HG02840 (cell line): ENCODE data around the gene SWAP70.
A peak's percentile ranks its signal among the peaks of the same experiment; 100 is the strongest.
"Not testable (repeated sequence)": the region's sequence is repeated elsewhere in the genome, so short reads cannot be mapped to it uniquely, and the experiment has no call there.

Experiments used
- ATAC-seq: cut with Tn5 transposase; IDR thresholded peaks from one replicate; pipeline ENCODE4 v1.9.1; 2021; ENCODE audit warnings: mild to moderate bottlenecking, moderate library complexity, moderate number of reproducible peaks; ENCODE audit not compliant: unreplicated experiment, low FRiP score

Gene SWAP70

GRCh38 chr11:9718147-9718546, 54.3 kb downstream of the SWAP70 start:
- ATAC-seq, result no peak

DNA sequence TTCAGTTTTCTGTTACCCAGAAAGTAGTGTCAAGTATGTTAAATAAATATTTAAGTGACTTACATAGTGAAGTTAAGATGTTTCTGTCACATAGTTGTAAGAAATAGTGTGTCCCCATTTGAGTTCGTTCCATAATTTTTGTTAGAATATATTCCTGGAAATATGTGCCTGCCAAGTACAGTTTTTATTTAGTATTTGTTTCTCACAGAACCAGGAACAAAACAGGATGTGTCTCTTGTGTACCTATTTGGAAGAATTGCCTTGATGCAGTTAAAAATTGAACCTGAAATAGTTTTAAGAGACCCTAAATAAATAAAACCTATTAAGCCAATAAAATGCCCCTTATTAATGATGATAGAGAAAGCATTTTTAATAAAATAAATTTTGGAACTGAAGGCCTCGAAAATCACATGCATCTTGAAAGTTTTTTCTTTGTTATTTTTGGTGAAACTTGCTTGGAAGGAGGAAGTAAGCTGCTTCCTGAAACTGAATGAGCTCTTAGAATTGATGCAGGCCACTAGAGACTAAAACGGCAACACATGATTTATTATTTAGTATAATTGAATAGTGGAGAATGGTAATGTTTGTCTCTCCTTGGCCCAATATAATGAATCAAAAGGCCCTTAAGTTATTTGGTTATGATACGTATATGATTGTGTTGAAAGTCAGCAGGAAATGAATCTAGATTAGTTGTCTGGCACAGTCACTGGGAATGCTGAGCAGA, 55.9 kb downstream of the SWAP70 start:
- ATAC-seq, result no peak

DNA sequence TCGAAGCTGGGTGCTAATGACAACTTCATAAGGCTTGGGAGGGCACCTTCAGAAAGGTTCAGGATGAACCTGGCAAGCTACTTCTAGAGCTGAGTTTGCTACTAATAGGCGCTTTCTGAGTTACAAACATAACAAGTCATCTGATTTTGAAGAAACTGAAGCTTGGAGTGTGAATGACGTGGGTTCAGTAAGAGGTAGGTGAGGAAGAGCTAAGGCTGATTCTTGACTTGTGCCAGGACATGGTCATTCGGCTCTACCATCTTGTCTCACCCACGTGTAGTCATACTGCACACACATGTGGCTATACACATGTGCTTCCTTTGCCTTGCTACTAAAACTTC, 56.4 kb downstream of the SWAP70 start:
- ATAC-seq, result no peak

GRCh38 chr11:9722023-9722422, 58.1 kb downstream of the SWAP70 start:
- ATAC-seq, result no peak

DNA sequence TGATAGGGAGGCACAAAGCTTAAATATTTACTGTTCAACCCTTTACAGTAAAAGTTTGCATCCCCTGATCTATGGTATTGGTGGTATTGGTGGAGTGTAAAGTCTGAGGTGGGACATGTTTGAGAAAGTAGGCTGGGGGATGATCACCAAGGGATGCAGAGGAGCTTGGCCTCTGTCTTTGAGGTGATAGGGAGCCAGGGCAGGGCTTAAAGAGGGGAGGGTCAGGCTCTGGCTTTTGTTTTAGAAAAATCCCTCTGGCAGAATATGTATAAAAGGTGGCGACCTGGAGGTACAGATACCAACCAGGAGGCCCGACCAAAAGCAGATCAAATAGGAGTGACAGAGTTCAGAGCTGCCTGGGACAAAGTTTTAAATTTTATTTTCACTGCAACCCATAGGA, 59.0 kb downstream of the SWAP70 start:
- no peak for ATAC-seq

DNA sequence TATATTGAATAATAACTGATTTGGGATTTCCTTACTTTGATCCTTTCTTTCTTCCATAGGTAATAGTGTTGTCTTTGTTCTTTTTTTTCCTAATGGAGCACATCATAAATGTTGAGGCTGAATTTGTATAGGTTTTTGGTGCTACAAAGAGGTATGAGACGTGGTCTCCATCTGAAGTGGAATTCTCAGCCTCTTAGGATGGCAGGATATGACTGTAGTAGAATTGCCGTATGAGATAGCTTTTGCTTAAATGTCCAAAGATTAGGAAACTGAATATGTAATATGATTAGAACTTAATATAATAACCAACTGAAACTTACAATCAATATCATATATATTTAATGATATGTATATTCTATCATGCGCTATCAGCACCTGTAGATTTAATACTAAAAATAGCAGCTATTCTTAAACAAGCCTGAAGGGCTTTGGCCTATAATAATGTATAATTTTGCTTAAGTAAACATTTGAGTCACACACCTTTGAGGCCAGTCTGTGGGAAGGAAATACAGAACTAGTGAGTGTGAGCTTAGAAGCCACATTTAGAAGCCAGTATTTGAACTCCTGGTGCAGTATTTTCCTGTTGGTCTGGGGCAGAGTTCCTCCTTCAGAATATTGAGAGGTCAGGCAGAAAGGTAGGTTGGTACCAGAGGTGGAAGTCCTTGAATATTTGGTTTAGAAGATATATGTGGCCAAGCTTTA, 62.6 kb downstream of the SWAP70 start:
- ATAC-seq, result no peak

DNA sequence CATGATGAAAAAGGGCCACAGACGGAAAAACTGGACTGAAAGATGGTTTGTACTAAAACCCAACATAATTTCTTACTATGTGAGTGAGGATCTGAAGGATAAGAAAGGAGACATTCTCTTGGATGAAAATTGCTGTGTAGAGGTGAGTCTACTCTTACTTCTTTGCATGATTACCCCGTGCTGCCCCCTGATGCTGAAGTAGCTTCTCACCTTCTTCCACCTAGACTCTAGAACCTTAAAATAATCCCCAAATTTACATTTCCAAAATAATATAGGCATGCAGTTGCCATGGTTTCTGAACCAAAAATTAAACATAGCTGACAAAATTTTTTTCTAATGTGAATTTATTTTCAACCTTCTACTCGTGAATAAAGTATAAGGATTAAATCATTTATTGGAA, 64.2 kb downstream of the SWAP70 start:
- no peak for ATAC-seq

DNA sequence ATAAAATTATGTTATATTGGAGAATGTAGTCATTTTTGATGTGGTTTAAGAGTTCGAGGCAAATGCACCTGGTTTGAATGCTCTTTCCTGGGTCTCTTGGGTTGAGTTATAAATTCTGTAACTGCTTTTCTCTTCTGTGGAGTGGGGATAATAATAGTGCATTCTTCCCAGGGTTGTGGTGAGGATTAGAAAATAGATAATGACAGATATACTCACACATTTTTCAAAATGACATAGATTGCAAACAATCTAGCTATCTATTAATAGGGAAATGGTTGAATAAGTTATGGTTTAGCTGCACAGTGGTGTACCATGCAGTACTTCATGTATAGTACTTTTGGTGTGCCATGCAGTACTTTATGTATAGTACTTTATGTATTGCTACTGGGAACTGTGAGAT, 67.4 kb downstream of the SWAP70 start:
- ATAC-seq, result no peak

DNA sequence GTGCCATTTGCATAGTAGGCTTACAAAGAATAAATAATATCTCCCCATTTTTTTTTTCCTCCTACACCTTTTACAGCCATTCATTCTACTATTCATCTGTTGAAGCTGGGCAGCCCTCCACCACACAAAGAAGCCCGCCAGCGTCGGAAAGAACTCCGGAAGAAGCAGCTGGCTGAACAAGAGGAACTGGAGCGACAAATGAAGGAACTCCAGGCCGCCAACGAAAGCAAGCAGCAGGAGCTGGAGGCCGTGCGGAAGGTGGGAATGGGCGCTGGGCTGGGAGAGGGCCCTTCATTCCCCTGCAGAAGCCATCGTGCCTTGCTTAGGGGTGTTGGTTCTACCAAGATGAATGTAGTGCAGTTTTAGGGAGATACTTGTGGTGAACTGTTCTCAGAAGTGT, 68.6 kb downstream of the SWAP70 start:
- ATAC-seq, result no peak

DNA sequence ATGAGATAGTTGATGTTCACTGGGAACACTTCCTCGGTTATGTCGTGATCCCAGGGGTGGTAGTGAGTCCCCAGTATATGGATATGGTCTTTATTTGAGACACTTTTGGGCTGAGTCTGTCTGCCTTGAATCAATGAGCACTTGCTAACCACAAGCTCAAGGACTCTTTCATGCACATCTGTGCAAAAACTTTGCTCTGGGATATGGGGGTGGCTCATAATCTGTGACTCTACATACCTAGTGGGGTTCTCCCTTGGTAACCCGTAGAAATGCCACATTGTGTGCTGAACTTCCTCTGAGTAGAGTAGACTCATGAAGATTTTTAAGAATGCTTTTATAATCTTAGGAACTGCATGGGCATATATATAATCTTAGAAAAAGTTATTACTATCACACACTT, 69.3 kb downstream of the SWAP70 start:
- no peak for ATAC-seq

DNA sequence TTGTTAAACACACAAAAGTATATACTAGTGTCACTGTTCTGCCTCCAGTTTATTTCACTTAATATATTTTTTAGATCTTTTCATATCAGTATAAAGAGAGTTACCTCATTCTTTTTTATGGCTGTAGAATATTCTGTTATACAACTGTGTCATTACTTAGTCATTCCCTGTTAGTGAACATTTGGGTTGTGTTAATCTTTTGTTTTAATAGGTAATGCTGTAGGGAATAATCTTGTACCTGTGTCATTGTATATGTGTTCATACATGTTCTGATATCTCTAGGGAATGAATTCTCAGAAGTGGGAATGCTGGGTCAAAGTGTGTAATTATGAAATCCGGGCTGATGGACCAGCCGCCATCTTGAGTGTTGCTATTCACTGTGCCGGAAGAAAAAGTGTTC, 71.4 kb downstream of the SWAP70 start:
- ATAC-seq, result no peak

DNA sequence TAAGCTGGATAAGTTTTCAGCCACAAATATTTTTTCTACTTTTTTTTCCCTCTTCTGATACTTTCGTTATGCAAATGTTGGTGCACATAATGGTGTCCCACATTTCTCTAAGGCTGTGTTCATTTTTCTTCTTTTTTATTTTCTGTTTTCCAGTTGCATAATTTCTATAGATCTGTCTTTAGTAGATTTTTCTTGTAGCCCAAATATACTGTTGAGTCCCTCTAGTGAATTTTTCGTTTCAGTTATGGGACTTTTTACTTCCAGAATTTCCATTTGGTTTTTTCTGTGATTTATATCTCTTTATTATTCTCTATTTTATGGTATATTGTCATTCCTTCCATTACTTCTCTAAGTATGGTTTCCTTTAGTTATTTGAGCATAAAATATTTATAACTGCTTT, 72.0 kb downstream of the SWAP70 start:
- ATAC-seq, result no peak

- no peak for ATAC-seq
Observed at GRCh38 chr11:9736365-9736764, 72.5 kb downstream of the SWAP70 start.

DNA sequence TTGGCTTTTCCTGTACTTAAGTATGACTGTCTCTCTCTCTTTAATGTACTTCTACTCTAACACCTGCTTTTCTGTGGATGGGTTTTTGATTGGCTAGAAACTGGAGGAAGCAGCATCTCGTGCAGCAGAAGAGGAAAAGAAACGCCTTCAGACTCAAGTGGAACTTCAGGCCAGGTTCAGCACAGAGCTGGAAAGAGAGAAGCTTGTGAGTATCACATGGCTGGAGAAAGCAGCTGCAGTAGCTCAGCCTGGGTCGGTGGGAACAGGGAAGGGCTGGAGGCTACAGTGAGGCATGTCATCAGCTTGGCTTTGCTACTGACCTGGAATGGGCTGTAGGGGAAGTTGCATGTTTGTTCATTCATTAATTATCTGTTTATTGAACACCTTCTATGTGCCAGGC, 74.2 kb downstream of the SWAP70 start:
- no peak for ATAC-seq

DNA sequence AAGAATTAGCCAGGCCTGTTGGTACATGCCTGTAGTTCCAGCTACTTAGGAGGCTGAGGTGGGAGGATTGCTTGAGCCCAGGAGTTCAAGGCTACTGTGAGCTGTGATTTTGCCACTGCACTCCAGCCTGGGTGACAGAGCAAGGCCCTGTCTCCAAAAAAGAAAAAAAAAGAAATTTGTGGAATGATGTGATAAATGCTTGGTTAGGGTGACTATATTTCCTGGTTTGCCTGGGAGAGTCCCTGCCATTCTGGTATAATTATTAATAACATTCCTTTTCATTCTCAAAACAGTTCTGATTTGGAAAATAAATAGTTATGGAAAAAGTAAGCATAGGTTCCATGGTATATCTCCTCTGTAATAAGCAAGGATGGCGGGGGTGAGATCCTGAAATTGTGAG, 74.8 kb downstream of the SWAP70 start:
- no peak for ATAC-seq

- ATAC-seq, result no peak
Observed at GRCh38 chr11:9739123-9739900, 75.4 kb downstream of the SWAP70 start.

DNA sequence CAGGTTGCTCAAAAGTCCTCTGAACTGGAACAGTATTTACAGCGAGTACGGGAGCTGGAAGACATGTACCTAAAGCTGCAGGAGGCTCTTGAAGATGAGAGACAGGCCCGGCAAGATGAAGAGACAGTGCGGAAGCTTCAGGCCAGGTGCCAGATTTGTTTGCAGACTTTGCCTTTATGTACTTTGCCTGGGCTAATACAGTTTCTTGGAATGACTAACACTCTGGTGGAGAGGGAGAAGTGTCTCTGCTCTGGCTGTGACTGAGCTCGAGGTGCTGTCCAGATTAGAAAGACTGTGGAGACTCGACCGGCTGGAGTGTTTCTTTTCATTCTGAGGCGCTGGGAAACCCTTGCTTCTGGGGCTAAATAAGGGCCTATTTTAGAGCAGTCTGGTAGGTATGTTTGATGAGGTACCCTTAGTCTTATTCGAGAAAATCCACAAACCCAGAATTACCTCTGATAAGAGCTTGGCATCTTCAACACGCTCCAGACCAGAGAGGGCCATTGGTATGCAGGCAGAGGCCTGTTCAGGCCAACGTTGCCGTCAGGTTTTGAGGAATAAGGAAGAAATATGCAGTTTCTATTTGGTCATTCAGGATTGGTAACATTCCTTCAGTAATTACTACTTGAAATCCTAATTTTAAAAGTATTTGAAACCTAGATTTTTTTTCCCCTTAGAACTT, 76.5 kb downstream of the SWAP70 start:
- no peak for ATAC-seq

DNA sequence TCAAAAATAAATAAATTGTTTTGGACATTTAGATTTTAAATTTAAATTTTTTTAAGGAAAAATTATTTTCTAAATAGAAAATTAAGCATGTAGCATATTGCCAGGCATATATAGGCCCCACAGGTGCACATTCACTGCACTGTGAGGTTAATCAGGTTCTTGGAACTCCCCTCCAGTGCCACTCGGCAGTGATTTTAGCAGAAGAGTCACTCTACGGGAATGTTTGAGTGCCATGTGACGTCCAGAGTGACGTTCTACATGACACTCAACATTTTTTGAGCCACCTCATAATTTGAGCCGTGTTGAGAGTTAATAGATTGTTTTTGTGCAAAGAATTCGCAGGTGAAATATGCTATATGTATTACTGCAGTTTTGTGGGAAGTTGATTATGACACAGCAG, 77.4 kb downstream of the SWAP70 start:
- no peak for ATAC-seq

DNA sequence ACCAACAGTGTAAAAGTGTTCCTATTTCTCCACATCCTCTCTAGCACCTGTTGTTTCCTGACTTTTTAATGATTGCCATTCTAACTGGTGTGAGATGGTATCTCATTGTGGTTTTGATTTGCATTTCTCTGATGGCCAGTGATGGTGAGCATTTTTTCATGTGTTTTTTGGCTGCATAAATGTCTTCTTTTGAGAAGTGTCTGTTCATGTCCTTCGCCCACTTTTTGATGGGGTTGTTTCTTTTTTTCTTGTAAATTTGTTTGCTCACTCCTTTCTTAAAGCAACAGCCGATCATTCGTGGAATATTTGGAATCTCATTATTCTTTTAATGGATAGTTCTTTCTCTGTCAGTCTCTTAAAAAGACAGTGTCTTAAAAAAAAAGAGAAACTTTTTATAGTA, 79.6 kb downstream of the SWAP70 start:
- not testable (repeated sequence) for ATAC-seq

DNA sequence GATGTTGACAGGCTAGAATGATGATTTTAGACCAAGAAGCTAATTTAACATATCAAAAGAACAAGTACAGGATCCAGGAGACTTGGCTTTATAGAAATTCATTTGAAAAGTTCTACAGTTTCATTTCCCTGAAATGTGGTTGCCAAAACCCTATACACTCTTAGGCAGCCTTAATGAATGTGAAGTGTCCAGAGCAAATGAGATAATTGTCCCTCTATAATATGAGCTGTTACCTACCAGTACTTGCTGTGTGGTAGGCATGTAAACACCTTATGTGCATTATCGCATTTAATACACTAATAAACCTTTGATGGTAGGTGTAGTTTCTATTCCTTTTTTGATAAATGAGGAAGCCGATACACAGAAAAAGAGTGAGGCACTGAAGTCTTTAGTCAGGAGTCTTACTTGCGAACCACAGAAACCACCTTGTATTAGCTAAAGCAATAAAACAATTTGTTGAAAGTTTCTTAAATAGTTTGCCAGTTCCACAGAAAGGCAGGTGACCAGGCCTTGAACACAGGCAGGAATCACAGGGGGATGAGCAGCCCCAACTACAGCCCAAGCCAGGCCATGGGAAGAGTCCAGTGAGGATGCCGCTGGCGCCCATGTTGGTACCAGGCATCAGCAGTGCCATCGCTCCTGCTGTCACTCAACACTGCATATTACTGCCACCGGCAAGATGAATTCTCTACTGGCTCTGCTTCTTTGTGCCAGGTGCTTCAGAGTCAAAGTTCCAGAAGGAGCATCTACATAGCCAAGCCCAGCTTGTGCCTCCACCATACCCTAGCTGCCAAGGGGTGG, 81.7 kb downstream of the SWAP70 start:
- peak; percentile 58 for ATAC-seq
